DMS 273 (cell line): Measurements from ENCODE around the gene RNASEH2C.
"Not testable (repeated sequence)": the region's sequence is repeated elsewhere in the genome, so short reads cannot be mapped to it uniquely, and the experiment has no call there.

Experiments used
- DNase-seq: peaks from one replicate; lab custom pipeline; 2025; ENCODE audit not compliant: unreplicated experiment; lab: John Stamatoyannopoulos, UW

The RNASEH2C gene

DNA sequence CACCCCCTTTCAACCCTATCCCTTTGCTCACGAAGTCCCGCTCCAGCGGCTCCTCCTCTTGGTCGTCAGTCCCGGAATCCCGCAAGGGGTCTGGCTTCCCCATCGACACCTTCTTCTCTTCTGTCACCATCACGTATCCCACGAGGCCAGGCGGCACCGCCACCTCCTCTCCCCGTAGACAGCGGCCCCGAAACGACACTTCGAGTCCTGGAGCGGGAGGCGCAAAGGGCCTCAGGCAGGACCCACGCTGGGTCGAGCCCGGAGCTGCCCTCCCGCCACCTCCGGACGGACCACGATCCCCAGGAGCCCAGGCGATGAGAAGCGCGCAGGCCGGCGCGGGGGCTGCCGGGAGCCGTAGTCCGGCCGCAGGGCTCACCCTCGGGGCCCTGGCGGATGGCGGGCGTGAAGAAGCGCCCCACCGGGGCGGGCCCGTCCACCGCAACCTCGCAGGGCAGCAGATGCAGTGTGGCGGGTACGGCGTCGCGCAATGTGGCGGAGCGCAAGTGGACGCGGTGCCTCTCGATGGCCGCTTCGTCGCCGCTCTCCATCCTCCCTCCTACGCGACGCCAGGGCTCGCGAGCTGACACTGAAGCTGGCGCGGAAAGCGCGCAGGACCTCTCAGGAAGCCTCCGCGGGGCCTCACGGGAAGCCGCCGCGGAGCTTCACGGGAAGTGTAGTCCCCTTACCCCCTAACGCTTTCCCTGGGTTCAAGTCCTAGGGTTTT lies at the start of gene RNASEH2C:
TSS of gene RNASEH2C (minus strand) at position 588 of the 724 bp plus-strand sequence. CDS start at position 548, 40 bp downstream.
- peak; percentile 93 for DNase-seq

GRCh38 chr11:65767806-65768205 lies 47.2 kb upstream of the RNASEH2C start:
- DNase-seq, result not testable (repeated sequence)

DNA sequence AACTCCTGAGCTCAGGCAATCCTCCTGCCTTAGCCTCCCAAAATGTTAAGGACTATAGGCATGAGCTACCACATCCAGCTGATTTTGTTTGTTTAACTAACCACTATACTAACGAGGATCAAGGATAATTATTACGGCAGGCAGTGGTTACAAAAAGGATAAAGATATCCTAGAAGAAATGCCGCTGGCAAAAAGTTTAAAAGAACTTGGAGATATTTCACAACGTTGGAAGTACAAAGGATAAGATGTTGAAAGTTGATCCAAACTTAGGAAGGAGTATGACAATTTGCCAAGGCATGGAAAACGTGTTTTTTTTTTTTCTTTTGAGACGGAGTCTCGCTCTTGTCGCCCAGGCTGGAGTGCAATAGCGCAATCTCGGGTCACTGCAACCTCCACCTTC lies 46.8 kb upstream of the RNASEH2C start:
- no peak for DNase-seq

- DNase-seq, result no peak
Measured at GRCh38 chr11:65766535-65766934, 45.9 kb upstream of the RNASEH2C start.

DNA sequence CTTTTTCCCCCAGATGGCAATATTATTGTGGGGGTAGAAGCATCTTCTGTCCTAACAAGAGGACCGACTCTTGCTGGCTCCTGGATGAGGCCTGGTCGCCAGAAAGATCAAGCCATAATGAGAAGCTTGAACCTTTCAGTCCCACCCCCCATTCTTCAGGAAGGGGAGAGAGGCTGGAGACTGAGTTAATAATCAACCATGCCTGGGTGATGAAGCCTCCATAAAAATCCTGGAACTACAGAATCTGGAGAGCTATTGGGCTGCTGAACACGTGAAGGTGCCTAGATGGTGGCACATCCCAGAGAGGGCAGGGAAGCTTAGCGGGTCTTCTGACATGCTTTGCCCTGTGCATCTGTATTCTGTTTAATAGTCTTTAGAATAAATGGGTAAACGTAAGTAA lies 43.8 kb upstream of the RNASEH2C start:
- DNase-seq, result no peak

- not testable (repeated sequence) for DNase-seq
Measured at GRCh38 chr11:65762816-65763215, 42.2 kb upstream of the RNASEH2C start.

DNA sequence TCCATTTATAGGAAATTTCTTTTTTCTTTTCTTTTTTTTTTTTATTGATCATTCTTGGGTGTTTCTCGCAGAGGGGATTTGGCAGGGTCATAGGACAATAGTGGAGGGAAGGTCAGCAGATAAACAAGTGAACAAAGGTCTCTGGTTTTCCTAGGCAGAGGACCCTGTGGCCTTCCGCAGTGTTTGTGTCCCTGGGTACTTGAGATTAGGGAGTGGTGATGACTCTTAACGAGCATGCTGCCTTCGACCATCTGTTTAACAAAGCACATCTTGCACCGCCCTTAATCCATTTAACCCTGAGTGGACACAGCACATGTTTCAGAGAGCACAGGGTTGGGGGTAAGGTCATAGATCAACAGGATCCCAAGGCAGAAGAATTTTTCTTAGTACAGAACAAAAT lies 41.6 kb upstream of the RNASEH2C start:
- DNase-seq, result not testable (repeated sequence)

DNA sequence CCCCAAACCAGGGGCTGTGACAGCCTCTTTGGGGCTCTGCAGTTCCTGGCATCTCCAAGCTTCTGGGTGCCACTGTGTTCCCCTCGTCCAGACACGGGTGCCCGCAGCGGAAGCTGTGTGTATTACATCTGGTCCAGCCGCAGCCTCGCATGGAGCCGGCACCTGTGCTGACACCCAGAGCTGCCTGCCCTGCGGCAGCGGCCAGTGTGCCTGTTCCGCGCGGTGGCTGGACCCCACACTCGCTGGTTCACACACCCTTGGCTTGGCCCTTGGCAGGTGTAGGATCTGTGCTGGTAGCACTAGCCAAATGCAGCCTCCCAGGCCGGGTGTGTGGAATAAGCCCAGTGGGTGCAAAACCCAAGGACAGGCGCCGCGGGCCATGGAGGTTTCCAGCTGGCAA lies 24.5 kb upstream of the RNASEH2C start:
- DNase-seq, result no peak

GRCh38 chr11:65744699-65745042 lies 24.1 kb upstream of the RNASEH2C start:
- DNase-seq, result no peak

- DNase-seq, result peak; percentile 28
Measured at GRCh38 chr11:65744026-65744698, 23.6 kb upstream of the RNASEH2C start.

- no peak for DNase-seq
Measured at GRCh38 chr11:65743681-65744025, 23.1 kb upstream of the RNASEH2C start.

DNA sequence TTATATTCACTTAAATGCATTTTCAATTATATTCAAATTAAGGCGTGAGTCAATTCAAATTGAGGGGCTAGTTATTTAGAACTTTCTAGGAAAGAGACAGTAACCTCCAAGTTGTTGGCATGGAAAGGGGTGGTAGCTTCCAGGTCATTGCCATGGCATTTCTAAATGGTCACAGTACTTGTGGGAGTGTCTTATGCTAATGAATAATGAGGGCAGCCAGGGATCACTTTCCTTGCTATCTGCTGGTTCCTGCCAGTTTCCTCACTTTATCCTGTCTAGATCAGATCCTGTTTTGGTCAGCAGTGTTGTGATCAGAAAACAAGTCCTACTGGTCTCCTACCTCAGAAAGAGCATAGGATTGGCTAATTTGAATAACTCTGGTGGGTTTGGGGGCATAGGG lies 21.8 kb upstream of the RNASEH2C start:
- no peak for DNase-seq

DNA sequence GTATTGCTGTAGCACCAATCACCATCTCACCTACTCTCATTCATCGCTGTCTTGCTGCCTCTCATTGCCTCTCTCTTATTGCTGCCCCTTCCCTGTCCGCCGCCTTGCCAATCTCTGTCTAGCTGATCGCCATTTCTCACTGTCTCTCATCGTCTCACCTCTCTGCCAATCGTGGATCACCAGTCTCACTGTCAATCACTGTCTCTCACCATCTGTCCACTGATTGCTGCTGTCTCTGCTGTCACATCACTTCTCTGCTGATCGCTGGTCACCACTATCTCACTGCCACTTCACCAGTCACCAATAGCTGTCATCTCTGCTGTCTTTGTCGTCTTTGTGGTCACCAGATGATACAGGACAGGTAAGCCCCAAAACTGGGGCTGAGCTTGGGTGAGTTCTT lies 20.6 kb upstream of the RNASEH2C start:
- DNase-seq, result no peak

DNA sequence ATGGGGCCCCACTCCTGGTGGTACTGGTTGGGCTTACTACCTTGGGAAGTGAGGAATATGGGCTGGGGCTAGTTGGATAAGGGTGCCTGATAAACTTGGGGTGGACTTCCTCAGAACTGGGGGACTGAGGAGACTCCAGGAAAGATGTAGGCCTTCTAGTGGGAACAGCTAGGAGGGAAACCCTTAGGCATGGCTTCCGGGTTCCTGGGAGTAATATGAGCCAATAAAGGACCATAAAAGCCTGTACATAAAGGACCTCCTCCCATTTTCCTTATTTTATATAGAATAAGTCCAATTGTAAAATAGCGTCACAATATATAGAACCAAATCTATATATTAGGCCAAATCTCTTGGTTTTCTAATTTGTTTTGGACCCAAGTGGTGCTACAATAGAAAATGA lies 18.4 kb upstream of the RNASEH2C start:
- DNase-seq, result no peak

GRCh38 chr11:65736810-65737209 lies 16.2 kb upstream of the RNASEH2C start:
- DNase-seq, result no peak

DNA sequence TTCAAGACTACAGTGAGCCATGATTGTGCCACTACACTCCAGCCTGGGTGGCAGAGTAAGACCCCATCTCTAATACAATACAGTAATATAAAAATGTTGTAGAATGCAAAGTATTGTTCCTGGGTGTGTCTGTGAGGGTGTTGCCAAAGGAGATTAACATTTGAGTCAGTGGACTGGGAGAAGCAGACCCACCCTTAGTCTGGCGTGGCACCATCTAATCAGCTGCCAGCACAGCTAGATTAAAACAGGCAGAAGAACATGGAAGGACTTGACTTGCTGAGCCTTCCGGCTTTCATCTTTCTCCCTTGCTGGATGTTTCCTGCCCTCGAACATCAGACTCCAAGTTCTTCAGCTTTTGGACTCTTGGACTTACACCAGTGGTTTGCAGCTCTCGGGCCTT lies 14.5 kb upstream of the RNASEH2C start:
- not testable (repeated sequence) for DNase-seq

GRCh38 chr11:65730461-65730860 lies 9.9 kb upstream of the RNASEH2C start:
- DNase-seq, result no peak

- DNase-seq, result no peak
Measured at GRCh38 chr11:65727865-65728264, 7.3 kb upstream of the RNASEH2C start.

DNA sequence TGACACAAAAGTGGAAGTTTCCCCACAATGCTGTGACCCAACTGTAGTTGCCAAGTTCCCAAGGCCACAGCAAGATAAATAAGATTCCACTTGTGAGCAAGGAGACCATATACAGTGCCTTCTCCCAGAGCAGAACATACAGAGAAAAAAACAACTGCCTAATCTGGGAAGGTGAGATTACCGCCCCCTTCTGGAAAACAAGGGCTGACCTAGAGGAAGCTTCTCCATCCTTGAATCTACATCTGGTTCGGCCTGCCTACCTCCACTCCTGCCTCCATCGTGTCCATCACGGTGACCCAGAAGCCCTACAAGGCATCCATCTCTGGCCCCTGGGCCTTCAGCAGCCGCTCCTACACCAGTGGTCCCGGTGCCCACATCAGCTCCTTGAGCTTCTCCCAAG lies 6.1 kb upstream of the RNASEH2C start:
- DNase-seq, result no peak

- DNase-seq, result no peak
Measured at GRCh38 chr11:65722261-65722660, 1.7 kb upstream of the RNASEH2C start.

GRCh38 chr11:65719871-65720210 lies 757 bp downstream of the RNASEH2C start:
- DNase-seq, result peak; percentile 71

- DNase-seq, result no peak
Measured at GRCh38 chr11:65718964-65719492, 1.6 kb downstream of the RNASEH2C start.

- no peak for DNase-seq
Measured at GRCh38 chr11:65718531-65718930, 2.1 kb downstream of the RNASEH2C start.
